IMR-90 (cell line): ENCODE measurements around the gene MPP4. TPM values are rescaled to one million over a fixed set of nuclear protein-coding genes. Genes with fewer than 3 reads are reported as not detected.

Experiments
- ATAC-seq: fragments of 200-7000 bp; cut with Tn5 transposase; 2 replicates; pipeline ENCODE4 v1.9.1; 2020; ENCODE audit warnings: low read depth, mild to moderate bottlenecking, moderate library complexity
- BruUV-seq: library from RNA; stranded (reverse); fragments of 400-500 nt; replicated peaks from 2 replicates; lab custom pipeline; 2021; lab: Mats Ljungman, UMichigan
- CTCF ChIA-PET: fragments of 300-600 bp; formaldehyde crosslinking; extraction: SDS; loops from one replicate; lab custom pipeline; 2021; ENCODE audit warnings: antibody characterized with exemption; lab: Yijun Ruan, JAX
- POLR2A ChIA-PET: fragments of 300-600 bp; sonication (Branson Sonifier 250); formaldehyde crosslinking; loops from one replicate; lab custom pipeline; 2022; ENCODE audit warnings: antibody characterized with exemption; ENCODE audit not compliant: unreplicated experiment; lab: Charles Lee
- DNase-seq: peaks from one replicate; pipeline ENCODE4 v3.0.0; 2013
- H2AFZ ChIP-seq: replicated peaks from 2 replicates; pipeline ENCODE3; 2013; ENCODE audit warnings: low read length, mild to moderate bottlenecking; ENCODE audit not compliant: poor library complexity
- H2AK5ac ChIP-seq: 2 replicates; pipeline ENCODE4 v1.6.1; 2013; ENCODE audit warnings: low read depth, low read length, inconsistent platforms
- H2AK9ac ChIP-seq: replicated peaks from 2 replicates; pipeline ENCODE3; 2013; ENCODE audit warnings: mild to moderate bottlenecking, low read depth, low read length, moderate library complexity; ENCODE audit not compliant: poor library complexity
- H2BK120ac ChIP-seq: 2 replicates; pipeline ENCODE4 v1.6.1; 2013; ENCODE audit warnings: low read depth, low read length, inconsistent platforms
- H2BK15ac ChIP-seq: 3 replicates; pipeline ENCODE4 v1.6.1; 2013; ENCODE audit warnings: low read depth, low read length, inconsistent platforms
- H2BK20ac ChIP-seq: 2 replicates; pipeline ENCODE4 v1.6.1; 2013; ENCODE audit warnings: low read depth, mild to moderate bottlenecking, inconsistent platforms, low read length, moderate library complexity
- H2BK5ac ChIP-seq: 2 replicates; pipeline ENCODE4 v1.6.1; 2013; ENCODE audit warnings: mild to moderate bottlenecking, low read depth, low read length, inconsistent platforms; ENCODE audit not compliant: poor library complexity, severe bottlenecking
- H3K14ac ChIP-seq: replicated peaks from 2 replicates; pipeline ENCODE4 v1.6.1; 2013; ENCODE audit warnings: low read depth, low read length, inconsistent platforms
- H3K18ac ChIP-seq: 2 replicates; pipeline ENCODE4 v1.6.1; 2013; ENCODE audit warnings: low read depth, low read length, control low read depth
- H3K23ac ChIP-seq: 2 replicates; pipeline ENCODE4 v1.6.1; 2013; ENCODE audit warnings: low read depth, low read length, inconsistent platforms
- H3K27ac ChIP-seq: 2 replicates; pipeline ENCODE4 v1.5.1; 2013; ENCODE audit warnings: mild to moderate bottlenecking, control low read depth, low read length; ENCODE audit not compliant: insufficient read depth
- H3K27me3 ChIP-seq: 2 replicates; pipeline ENCODE4 v1.6.1; 2013; ENCODE audit warnings: low read length; ENCODE audit not compliant: control insufficient read depth, insufficient read depth
- H3K36me3 ChIP-seq: 2 replicates; pipeline ENCODE4 v1.6.1; 2013; ENCODE audit warnings: low read length, mixed read lengths; ENCODE audit not compliant: control insufficient read depth, insufficient read depth
- H3K4ac ChIP-seq: 2 replicates; pipeline ENCODE4 v1.6.1; 2013; ENCODE audit warnings: low read depth, low read length, inconsistent platforms
- H3K4me1 ChIP-seq: 2 replicates; pipeline ENCODE4 v1.6.1; 2013; ENCODE audit warnings: low read length, mixed read lengths; ENCODE audit not compliant: control insufficient read depth, insufficient read depth
- H3K4me2 ChIP-seq: 2 replicates; pipeline ENCODE4 v1.6.1; 2013; ENCODE audit warnings: low read depth, mild to moderate bottlenecking, control low read depth, low read length, moderate library complexity
- H3K4me3 ChIP-seq: 2 replicates; pipeline ENCODE4 v1.5.1; 2013; ENCODE audit warnings: low read depth, mild to moderate bottlenecking, control low read depth, low read length, moderate library complexity; ENCODE audit not compliant: insufficient read depth
- H3K56ac ChIP-seq: 2 replicates; pipeline ENCODE4 v1.6.1; 2013; ENCODE audit warnings: low read length, inconsistent platforms; ENCODE audit not compliant: insufficient read depth; ENCODE audit errors: extremely low read depth
- H3K79me1 ChIP-seq, 2 experiments: 2 replicates each; pipeline ENCODE4 v1.6.1; 2013; ENCODE audit warnings: low read length in 2 of 2, inconsistent platforms in 1 of 2, low read depth in 1 of 2
- H3K9ac ChIP-seq: 2 replicates; pipeline ENCODE4 v1.6.1; 2013; ENCODE audit warnings: low read depth, low read length, control low read depth
- H3K9me1 ChIP-seq: 2 replicates; pipeline ENCODE4 v1.6.1; 2013; ENCODE audit warnings: low read length, inconsistent platforms; ENCODE audit not compliant: insufficient read depth
- H3K9me3 ChIP-seq: 2 replicates; pipeline ENCODE4 v1.6.1; 2013; ENCODE audit warnings: low read length; ENCODE audit not compliant: control insufficient read depth, insufficient read depth
- H4K20me1 ChIP-seq: 2 replicates; pipeline ENCODE4 v1.6.1; 2013; ENCODE audit warnings: low read length, inconsistent platforms; ENCODE audit not compliant: insufficient read depth
- H4K5ac ChIP-seq: 2 replicates; pipeline ENCODE4 v1.6.1; 2013; ENCODE audit warnings: mild to moderate bottlenecking, low read depth, low read length, control low read depth
- H4K8ac ChIP-seq, 2 experiments: 2 replicates each; pipeline ENCODE4 v1.6.1; 2013; ENCODE audit warnings: low read depth in 2 of 2, low read length in 2 of 2, control low read depth in 1 of 2, inconsistent platforms in 1 of 2
- H4K91ac ChIP-seq: 2 replicates; pipeline ENCODE4 v1.6.1; 2013; ENCODE audit warnings: low read depth, low read length, inconsistent platforms; ENCODE audit not compliant: insufficient read depth
- BHLHE40 ChIP-seq: fragments of 150-350 bp; IDR thresholded peaks from 2 replicates; pipeline ENCODE4 v1.6.1; 2016; ENCODE audit warnings: mild to moderate bottlenecking, low read depth, low read length
- CEBPB ChIP-seq: IDR thresholded peaks from 2 replicates; pipeline ENCODE4 v1.6.1; 2012; ENCODE audit warnings: low read depth, low read length, improper control_type of control experiment
- CHD1 ChIP-seq: IDR thresholded peaks from 2 replicates; pipeline ENCODE4 v1.6.1; 2012; ENCODE audit warnings: low read depth, low read length, improper control_type of control experiment
- FOS ChIP-seq: fragments of 150-350 bp; IDR thresholded peaks from 2 replicates; pipeline ENCODE4 v1.6.1; 2016; ENCODE audit warnings: low read depth, low read length
- MAFK ChIP-seq: IDR thresholded peaks from 2 replicates; pipeline ENCODE4 v1.6.1; 2012; ENCODE audit warnings: low read depth, low read length, improper control_type of control experiment
- MAZ ChIP-seq: IDR thresholded peaks from 2 replicates; pipeline ENCODE4 v1.6.1; 2012; ENCODE audit warnings: low read depth, mild to moderate bottlenecking, low read length, improper control_type of control experiment, moderate library complexity, borderline replicate concordance
- MXI1 ChIP-seq: IDR thresholded peaks from 2 replicates; pipeline ENCODE4 v1.6.1; 2012; ENCODE audit warnings: low read depth, mild to moderate bottlenecking, low read length, moderate library complexity, borderline replicate concordance
- NFE2L2 ChIP-seq: fragments of 150-350 bp; IDR thresholded peaks from 2 replicates; pipeline ENCODE4 v1.6.1; 2016; ENCODE audit warnings: low read depth, mild to moderate bottlenecking, low read length
- POLR2A ChIP-seq: IDR thresholded peaks from 2 replicates; pipeline ENCODE4 v1.6.1; 2012; ENCODE audit warnings: mild to moderate bottlenecking, low read depth, low read length
- RAD21 ChIP-seq: IDR thresholded peaks from 2 replicates; pipeline ENCODE4 v1.6.1; 2012; ENCODE audit warnings: low read length, improper control_type of control experiment
- RCOR1 ChIP-seq: IDR thresholded peaks from 2 replicates; pipeline ENCODE4 v1.6.1; 2012; ENCODE audit warnings: mild to moderate bottlenecking, low read length, improper control_type of control experiment; ENCODE audit not compliant: insufficient replicate concordance
- WGBS, 2 experiments: methylation state at CpG; one replicate each; pipeline versions ENCODE4 v1.1.5 to v1.1.7; 2013; ENCODE audit warnings: missing lambda C conversion rate in 2 of 2; ENCODE audit not compliant: insufficient read length in 1 of 2; ENCODE audit errors: extremely low coverage in 2 of 2; 5-methylcytosine and 5-hydroxymethylcytosine counted together
- dilution Hi-C: fragments of 300-500 bp; cut with HindIII; formaldehyde crosslinking; loops from one replicate; pipeline ENCODE4 v1.14.3; 2018; ENCODE audit warnings: low sequenced_read_pairs; ENCODE audit not compliant: unreplicated experiment
- in situ Hi-C: fragments of 300-500 bp; cut with MboI; formaldehyde crosslinking; loops from 3 replicates; pipeline ENCODE4 v1.14.3; 2019; ENCODE audit warnings: low sequenced_read_pairs, inconsistent platforms, mixed read lengths
- intact Hi-C: fragments of 100-400 bp; cut with micrococcal nuclease; formaldehyde crosslinking; loops from 2 replicates; pipeline ENCODE4 v1.10.0; 2022
- polyA plus RNA-seq, 3 experiments: library from polyadenylated mRNA; depleted of rRNA; stranded (reverse); fragments of >200 nt; gene quantifications; 2 replicates each; pipeline ENCODE4 v1.2.3, GENCODE V29; 2012; ENCODE audit warnings: low replicate concordance in 1 of 3
- total RNA-seq: library from RNA; depleted of rRNA; stranded (reverse); fragments of >200 nt; gene quantifications from 2 replicates; pipeline ENCODE4 v1.2.3, GENCODE V29; 2012
- TF ChIP-seq, protein P1 (sequence below): fragments of 150-350 bp; IDR thresholded peaks from 2 replicates; pipeline ENCODE4 v1.6.1; 2017; ENCODE audit warnings: mild to moderate bottlenecking, antibody characterized with exemption, low read length, low read depth
- TF ChIP-seq, protein P2 (sequence below): fragments of 150-350 bp; IDR thresholded peaks from 2 replicates; pipeline ENCODE4 v1.6.1; 2016; ENCODE audit warnings: low read depth, mild to moderate bottlenecking, low read length, moderate library complexity, borderline replicate concordance

MPP4 gene
- total and polyA plus RNA-seq, 2 of the 4 experiments (the other 2 are of a cell fraction): 11.8 to 14.9 TPM

DNA sequence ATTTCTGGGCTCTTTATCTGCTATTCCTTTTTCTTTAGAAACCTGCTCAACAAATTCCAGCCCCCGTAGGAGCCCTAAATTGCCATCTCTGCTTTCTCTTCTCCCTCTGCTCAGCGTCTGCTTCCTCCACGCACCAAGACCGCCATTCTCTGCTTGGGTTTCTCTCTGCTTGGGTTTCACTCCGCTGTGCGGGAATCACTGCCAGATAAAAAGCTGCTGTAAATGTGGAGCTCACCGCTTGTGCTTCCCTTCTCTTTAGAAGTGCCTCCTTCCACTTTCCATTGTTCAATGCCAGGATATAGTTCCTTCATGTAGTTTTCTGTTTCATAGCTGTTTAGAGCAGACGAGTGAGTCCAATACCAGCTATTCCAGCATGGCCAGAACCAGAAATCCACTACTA lies 101.0 kb downstream of the MPP4 start:
- H4K8ac ChIP-seq: no peak overlapping the region
- WGBS, 2 experiments: 92% methylated on average over 2 of the region's 8 CpGs; no CpG with 5 or more reads in 1 of the 2 experiments
- H2BK120ac ChIP-seq: no peak overlapping the region
- H3K27ac ChIP-seq: no peak overlapping the region
- H4K5ac ChIP-seq: no peak overlapping the region
- H3K4me2 ChIP-seq: no peak overlapping the region; the same call in 1 of the 2 replicates
- TF ChIP-seq FOS (no peak), MAFK (no peak), RAD21 (no peak), MAZ (no peak), NFE2L2 (no peak), BHLHE40 (no peak), RCOR1 (no peak), POLR2A (no peak), MXI1 (no peak), CEBPB (no peak), CHD1 (no peak)
- TF ChIP-seq, protein P1, sequence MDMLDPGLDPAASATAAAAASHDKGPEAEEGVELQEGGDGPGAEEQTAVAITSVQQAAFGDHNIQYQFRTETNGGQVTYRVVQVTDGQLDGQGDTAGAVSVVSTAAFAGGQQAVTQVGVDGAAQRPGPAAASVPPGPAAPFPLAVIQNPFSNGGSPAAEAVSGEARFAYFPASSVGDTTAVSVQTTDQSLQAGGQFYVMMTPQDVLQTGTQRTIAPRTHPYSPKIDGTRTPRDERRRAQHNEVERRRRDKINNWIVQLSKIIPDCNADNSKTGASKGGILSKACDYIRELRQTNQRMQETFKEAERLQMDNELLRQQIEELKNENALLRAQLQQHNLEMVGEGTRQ: no peak
- TF ChIP-seq, protein P2, sequence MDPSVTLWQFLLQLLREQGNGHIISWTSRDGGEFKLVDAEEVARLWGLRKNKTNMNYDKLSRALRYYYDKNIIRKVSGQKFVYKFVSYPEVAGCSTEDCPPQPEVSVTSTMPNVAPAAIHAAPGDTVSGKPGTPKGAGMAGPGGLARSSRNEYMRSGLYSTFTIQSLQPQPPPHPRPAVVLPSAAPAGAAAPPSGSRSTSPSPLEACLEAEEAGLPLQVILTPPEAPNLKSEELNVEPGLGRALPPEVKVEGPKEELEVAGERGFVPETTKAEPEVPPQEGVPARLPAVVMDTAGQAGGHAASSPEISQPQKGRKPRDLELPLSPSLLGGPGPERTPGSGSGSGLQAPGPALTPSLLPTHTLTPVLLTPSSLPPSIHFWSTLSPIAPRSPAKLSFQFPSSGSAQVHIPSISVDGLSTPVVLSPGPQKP: no peak
- no peaks in the 10 kb centered on the region for H3K27me3 ChIP-seq
- in situ Hi-C loops (no loop called here), dilution Hi-C loops (no loop called here), intact Hi-C loops (no loop called here)
- no peak overlapping the region for H4K91ac ChIP-seq
- ChIA-PET POLR2A (no interaction called here), CTCF (interaction anchor here (1.4 kb wide), 1 partner anchor 11 kb away, joined by 3 read pairs; no protein-coding TSS in a partner anchor)
- H3K9ac ChIP-seq: no peak overlapping the region
- no peak overlapping the region for H3K4me3 ChIP-seq
- no peak overlapping the region for H3K56ac ChIP-seq
- H3K9me1 ChIP-seq: no peaks in the 10 kb centered on the region
- no peak overlapping the region for H3K23ac ChIP-seq
- H3K79me1 ChIP-seq: no peaks in the 10 kb centered on the region
- no peak overlapping the region for H2AFZ ChIP-seq
- H3K14ac ChIP-seq: no peak overlapping the region
- H3K18ac ChIP-seq: no peak overlapping the region
- H2BK5ac ChIP-seq: no peak overlapping the region
- no peaks in the 10 kb centered on the region for H4K20me1 ChIP-seq
- no peak overlapping the region for H3K4ac ChIP-seq
- ATAC-seq (no peak), DNase-seq (no peak)
- no peak overlapping the region for H2AK5ac ChIP-seq
- H3K4me1 ChIP-seq: no peaks in the 10 kb centered on the region
- H2BK20ac ChIP-seq: no peak overlapping the region
- H3K9me3 ChIP-seq: no peaks in the 10 kb centered on the region
- H2AK9ac ChIP-seq: no peak overlapping the region
- H3K36me3 ChIP-seq: no peaks in the 10 kb centered on the region
- H2BK15ac ChIP-seq: no peak overlapping the region
- BruUV-seq: no TSS peak
